Measurements from ENCODE around the gene IGSF23.

Gene IGSF23

DNA sequence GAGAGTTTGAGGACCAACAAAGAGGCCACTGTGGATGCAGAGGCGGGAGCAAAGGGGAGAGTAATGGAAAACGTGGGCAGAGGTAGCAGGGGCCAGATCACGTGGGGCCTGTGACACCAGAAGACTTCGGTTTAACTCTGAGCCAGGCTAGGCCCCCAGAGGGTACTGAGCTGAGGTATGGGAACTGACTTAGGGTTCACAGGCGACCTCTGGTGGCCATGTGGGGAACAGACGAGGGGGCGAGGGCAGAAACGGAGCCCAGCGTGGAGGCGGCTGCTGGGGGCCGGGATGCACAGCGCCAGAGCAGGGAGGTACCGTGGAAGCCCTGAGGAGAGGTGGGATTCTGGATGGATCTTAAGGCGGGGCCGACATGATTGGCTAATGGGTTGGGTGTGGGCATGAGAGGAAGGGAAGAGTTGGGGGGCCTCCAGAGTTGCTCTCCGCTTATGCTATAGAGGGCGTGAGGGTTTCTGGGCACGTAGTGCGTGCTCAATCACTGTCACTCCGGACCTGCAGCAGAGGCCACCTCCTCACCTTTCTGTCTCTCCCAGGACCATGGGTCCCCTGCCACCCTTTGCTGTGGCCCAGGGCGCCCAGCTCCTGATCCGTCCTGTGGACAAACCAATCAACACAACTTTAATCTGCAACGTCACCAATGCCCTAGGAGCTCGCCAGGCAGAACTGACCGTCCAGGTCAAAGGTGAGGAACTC, 44.0 kb downstream of the IGSF23 start:
- TF ChIP-seq CTCF (IDR thresholded peaks at IDR 0.05) = peak; percentile 64

DNA sequence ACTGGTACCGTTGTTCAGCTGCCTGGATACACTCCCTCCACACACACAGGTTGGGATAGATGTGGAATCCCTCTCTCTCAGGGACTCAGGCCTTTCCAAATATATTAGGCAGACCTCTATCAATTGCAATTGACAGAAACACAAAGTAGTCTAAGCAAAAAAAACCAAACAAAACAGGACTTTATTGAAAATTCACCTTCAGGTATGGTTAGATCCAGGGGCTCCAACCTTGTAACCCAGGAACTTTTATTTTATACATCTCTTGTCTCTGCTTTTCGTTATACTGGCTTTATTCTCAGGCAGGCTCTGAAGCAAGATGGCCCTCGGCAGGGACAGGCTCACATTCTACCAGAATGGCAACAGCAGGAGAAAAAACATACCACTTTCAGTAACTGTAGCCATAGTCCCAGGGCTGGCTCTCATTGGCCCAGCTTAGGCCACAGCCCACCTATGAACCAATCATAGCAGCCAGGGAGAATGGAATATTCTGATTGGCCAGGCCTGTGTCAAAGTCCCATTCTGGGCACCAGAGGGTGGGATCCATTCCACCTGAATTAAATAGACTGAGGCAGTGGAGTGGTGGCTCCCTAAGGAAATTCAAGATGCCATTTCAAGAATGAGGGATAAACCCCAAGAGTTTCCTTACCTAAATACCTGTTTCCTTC, 44.8 kb downstream of the IGSF23 start:
- no peak for TF ChIP-seq CTCF (IDR thresholded peaks at IDR 0.05)

DNA sequence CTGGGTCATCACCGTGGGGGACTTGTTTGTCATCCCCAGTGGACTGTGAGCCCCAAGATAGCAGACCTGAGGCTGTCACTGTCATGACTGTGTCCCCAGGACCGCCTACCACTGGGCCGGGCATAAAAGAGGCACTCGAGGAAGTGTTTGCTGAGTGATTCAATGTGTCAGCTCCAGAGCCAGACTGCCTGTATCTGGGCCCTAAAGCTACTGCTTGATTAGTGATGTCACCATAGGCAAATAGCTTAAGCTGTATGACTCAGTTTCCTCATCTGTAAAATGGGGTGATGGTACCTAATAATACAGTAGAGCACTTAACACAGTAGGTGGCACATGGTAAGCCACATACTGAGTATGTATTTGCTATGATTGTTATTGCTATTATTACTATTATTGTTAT, 46.7 kb downstream of the IGSF23 start:
- no peak for TF ChIP-seq CTCF (IDR thresholded peaks at IDR 0.05)

DNA sequence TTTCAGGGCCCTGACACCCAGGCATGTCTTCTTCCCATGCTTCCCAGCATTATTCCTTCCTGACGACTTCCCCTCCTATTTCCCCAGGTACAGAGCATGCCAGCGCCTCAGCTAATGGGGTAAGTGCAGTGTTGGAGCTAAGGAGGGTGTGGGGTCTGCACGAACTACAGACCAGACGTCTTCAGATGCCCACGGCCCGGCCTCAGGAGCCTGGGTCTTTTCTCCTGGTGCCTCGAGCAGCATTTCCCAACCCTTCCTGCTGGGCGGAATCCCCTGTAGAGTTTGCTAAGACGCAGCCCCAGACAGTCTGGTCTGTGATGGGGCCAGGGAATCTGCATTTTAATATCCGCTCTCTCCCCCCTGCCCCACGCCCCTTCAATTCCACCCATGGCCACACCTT, 47.8 kb downstream of the IGSF23 start:
- TF ChIP-seq CTCF (IDR thresholded peaks at IDR 0.05) = no peak

DNA sequence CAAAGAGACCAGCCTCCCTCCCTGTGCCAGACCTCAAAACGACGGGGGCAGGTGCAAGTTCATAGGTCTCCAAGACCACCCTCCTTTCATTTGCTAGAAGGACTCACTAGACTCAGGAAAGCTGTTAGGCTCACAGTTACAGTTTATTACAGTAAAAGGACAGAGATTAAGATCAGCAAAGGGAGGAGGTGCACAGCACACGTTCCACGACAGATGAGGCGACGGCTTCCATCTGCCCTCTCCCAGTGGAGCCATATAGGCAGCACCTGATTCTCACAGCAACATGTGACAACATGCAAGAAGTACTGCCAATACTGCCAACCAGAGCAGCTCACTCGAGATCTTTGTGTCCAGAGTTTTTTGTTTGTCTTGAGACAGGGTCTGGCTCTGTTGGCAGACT, 48.5 kb downstream of the IGSF23 start:
- TF ChIP-seq CTCF (IDR thresholded peaks at IDR 0.05) = no peak

GRCh38 chr19:44662691-44663385, 49.5 kb downstream of the IGSF23 start:
- no peak for TF ChIP-seq CTCF (IDR thresholded peaks at IDR 0.05)

DNA sequence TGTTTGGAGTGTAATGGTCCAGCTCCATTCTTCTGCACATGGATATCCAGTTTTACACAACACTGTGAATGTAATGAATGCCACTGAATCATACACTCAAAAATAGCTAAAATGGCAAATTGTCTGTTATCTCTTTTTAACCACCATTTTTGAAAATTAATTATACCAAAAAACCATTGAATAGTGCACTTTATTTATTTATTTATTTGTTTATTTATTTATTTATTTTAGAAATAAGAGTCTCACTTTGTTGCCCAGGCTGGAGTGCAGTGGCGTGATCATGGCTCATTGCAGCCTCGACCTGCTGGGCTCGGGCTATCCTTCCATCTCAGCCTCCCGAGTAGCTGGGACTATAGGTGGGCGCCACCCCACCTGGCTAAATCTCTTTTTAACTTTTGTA, 50.6 kb downstream of the IGSF23 start:
- TF ChIP-seq CTCF (IDR thresholded peaks at IDR 0.05) = no peak

All from LNCAP (cell line).